ENCODE results near the gene CTNNA1.

DNA sequence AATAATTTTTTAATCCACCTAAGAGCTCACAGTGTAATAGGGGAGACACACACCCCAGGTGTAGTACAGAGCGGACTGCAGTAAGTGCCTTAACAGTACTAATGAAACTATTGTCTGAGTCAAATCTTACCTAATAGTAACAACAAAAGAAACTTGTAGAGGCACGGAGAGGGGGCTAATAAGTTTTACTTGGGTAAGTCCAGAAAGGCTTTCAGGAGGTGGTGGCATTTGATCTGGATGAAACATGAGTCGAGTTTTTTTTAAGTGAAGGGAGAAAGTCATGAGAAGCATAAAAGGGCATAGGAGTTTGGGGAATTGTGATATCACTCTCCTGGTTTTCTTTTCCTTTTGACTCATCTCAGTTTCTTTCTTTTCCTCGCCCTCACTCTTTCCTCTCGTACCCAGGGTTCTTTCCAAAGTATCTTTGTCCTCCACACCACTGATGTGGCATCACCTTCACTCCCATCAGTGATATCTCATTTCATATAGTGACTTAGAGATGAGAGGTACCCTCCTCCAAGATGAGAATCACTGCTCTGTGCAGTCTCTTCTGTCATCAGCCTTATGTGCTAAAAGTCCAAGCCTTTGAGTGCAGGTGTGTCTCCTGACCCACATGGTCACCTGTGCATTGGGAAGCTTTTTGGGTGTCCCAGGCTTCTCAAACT lies 2.0 kb downstream of the CTNNA1 start:
- TF ChIP-seq, protein P1, sequence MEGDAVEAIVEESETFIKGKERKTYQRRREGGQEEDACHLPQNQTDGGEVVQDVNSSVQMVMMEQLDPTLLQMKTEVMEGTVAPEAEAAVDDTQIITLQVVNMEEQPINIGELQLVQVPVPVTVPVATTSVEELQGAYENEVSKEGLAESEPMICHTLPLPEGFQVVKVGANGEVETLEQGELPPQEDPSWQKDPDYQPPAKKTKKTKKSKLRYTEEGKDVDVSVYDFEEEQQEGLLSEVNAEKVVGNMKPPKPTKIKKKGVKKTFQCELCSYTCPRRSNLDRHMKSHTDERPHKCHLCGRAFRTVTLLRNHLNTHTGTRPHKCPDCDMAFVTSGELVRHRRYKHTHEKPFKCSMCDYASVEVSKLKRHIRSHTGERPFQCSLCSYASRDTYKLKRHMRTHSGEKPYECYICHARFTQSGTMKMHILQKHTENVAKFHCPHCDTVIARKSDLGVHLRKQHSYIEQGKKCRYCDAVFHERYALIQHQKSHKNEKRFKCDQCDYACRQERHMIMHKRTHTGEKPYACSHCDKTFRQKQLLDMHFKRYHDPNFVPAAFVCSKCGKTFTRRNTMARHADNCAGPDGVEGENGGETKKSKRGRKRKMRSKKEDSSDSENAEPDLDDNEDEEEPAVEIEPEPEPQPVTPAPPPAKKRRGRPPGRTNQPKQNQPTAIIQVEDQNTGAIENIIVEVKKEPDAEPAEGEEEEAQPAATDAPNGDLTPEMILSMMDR (IDR thresholded peaks at IDR 0.05) = no peak
- no peak for TF ChIP-seq POLR2A (IDR thresholded peaks at IDR 0.05)

All from thyroid gland (tissue), 4 donors.